Hindlimb muscle (tissue), 1 donor: ENCODE measurements around the gene CCDC12. TPM values are rescaled to one million over a fixed set of nuclear protein-coding genes. Genes with fewer than 3 reads are reported as not detected.

Source experiments
- DNase-seq: peaks from one replicate; pipeline ENCODE4 v3.0.0-alpha.2; 2013
- polyA plus RNA-seq: library from polyadenylated mRNA; unstranded; fragments of 120-200 nt; gene quantifications from one replicate; pipeline ENCODE4 v1.2.1, GENCODE V29; 2013; ENCODE audit not compliant: insufficient read length

CCDC12 gene
- polyA plus RNA-seq, 1 donor: 38.7 TPM

GRCh38 chr3:47007482-47008233 lies 31.1 kb upstream of the CCDC12 start:
- no peak for DNase-seq

DNA sequence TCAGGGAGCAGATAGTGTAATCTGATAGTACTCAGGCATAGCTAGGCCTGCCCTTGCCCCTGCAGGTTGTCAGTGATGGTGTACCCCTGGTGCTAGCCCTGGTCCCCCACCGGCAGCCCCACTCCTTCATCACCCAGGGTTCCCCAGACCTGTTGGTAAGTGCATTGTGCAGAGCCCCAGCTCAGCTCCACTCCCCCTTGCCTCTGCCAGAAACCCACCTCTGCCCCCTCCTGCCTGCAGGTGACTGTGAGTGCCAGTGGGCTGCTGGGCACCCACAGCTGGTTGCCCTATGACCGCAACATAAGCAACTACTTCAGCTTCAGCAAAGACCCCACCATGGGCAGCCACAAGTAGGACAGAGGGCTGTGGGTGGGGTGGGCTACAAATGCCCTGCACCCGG lies 30.5 kb upstream of the CCDC12 start:
- DNase-seq: no peak

DNA sequence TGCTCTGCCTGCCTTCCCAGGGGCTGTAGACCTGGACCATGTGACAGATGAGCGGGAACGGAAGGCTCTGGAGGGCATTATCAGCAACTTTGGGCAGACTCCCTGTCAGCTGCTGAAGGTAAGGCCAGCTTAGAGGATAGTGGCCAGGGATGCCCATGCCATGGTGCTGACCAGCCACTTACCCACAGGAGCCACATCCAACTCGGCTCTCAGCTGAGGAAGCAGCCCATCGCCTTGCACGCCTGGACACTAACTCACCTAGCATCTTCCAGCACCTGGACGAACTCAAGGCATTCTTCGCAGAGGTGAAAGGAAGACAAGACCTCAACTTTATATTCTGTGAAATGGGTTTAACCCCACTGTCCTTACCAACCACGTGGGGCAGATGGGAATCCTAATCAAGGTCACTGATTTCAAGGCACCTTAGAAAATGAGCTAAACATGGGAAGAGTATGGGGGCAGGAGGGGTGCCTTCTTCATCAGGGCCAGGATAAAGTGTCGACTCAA lies 29.7 kb upstream of the CCDC12 start:
- no peak for DNase-seq

- no peak for DNase-seq
These were observed 28.9 kb upstream of the CCDC12 start for GRCh38 chr3:47005212-47006144.

DNA sequence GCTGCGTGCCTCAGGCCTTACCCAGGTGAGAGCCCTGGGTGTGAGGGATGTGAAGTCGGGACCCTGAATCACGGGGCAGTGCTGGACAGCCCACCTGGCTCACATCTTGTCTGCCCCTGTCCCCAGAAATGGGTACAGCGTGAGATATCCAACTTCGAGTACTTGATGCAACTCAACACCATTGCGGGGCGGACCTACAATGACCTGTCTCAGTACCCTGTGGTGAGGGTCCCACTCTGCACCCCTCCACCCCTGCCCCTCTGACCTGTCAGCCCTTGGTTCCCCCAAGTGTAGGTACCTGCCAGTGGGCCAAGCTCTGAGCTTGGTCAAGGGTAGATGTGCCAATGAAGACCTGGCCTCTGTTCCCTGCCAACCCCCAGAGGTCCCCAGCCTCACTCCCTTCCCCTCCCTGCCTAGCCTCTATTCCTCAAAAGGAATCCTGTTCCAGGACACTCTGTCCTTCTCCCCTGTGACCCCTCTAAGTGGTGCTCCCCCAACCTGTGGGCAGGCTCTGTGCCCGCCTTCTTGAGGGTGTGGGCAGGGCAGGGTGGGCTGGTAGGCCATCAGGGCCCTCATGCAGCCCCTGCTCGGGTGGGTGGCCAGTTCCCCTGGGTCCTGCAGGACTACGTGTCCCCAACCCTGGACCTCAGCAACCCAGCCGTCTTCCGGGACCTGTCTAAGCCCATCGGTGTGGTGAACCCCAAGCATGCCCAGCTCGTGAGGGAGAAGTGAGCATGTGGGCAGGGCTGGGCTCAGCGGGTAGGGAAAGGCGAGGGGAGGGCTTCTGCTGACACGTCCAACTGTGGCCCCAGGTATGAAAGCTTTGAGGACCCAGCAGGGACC lies 28.0 kb upstream of the CCDC12 start:
- no peak for DNase-seq

GRCh38 chr3:47003461-47004368 lies 27.2 kb upstream of the CCDC12 start:
- no peak for DNase-seq

GRCh38 chr3:47003056-47003410 lies 26.5 kb upstream of the CCDC12 start:
- DNase-seq: no peak

GRCh38 chr3:47002171-47003055 lies 25.9 kb upstream of the CCDC12 start:
- no peak for DNase-seq

DNA sequence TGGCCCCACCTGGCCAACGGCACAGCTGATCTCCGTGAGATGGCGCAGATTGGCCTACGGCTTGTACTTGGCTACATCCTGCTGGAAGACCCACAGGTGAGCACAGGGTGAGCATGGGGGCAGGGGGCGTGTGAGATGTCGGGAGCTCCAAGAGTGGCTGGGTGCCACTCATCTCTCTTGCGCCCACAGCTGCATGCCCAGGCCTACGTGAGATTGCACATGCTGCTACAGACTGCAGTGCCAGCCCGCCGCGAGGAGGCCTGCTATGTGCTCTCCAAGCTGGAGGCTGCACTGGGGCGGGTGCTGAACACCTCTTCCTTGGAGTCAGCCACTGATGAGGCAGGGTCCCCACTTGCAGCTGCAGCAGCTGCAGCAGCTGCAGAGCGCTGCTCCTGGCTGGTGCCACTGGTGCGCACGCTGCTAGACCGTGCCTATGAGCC lies 25.2 kb upstream of the CCDC12 start:
- no peak for DNase-seq

- no peak for DNase-seq
These were observed 24.6 kb upstream of the CCDC12 start for GRCh38 chr3:47000922-47001730.

DNA sequence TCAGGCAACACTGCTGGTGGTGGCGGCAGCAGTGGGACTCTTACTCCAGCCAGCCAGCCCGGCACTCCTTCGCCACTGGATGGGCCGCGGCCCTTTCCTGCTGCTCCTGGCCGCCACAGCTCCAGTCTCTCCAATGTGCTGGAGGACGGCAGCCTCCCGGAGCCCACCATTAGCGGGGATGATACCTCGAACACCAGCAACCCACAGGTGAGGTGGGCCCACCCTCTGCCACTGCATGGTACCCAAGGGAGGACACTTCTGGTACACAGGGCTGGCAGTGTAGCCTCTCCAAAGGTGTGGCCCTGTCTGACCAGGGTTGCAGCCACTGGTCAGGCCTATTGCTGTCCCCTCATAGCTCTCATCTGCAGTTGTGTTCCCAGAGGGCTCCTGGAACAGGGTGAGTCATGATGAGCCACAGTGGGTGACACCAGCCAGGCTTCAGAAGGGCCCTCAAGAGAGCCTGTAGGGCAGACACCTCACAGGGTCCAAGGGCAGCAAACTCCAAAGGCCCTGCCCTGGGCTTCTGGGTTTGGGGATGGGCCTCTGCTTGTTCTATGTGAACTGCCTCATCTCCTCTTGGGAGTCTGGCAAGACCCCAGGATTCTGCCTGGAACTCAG lies 23.8 kb upstream of the CCDC12 start:
- DNase-seq: no peak

- DNase-seq: no peak
These were observed 23.1 kb upstream of the CCDC12 start for GRCh38 chr3:46999516-47000197.

GRCh38 chr3:46998852-46999515 lies 22.4 kb upstream of the CCDC12 start:
- DNase-seq: no peak

DNA sequence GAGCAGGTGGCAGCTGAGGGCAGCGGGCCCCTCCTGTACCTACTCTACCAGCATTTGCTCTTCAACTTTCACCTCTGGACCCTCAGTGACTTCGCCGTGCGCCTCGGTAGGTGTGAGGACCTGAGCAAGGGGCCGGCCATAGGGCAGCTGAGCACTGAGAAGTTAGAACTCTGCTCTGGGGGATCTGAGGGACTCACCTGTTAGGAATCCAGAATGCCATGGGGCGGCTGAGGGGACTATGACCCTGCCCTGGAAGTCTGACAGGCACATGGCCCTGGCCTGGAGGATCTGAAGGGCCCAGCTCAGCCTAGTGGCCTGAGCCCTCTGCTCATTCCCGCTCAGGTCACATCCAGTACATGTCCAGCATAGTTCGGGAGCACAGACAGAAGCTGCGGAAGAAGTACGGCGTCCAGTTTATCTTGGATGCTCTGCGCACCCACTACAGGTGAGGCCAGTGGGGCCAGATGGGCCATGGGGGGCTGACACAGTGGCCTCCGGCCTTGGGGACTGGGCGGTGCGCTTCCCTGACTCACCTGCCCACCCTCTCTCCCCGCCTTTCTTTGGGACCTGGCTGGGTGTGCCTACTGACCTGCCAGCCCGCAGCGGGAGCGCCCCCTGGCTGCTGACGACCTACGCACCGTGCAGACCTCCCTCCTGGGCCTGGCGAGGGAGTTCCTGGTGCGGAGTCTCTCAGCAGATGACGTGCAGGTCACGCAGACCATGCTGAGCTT lies 21.7 kb upstream of the CCDC12 start:
- no peak for DNase-seq

GRCh38 chr3:46997453-46998091 lies 21.0 kb upstream of the CCDC12 start:
- DNase-seq: no peak

- DNase-seq: no peak
These were observed 20.3 kb upstream of the CCDC12 start for GRCh38 chr3:46996689-46997452.
